Prostate gland (tissue), 2 donors: ENCODE measurements around the gene TNS3. TPM values are rescaled to one million over a fixed set of nuclear protein-coding genes. Genes with fewer than 3 reads are reported as not detected.

Experiments
- DNase-seq: peaks from one replicate; pipeline ENCODE4 v3.0.0-alpha.2; 2019; ENCODE audit warnings: low spot score
- H3K27ac ChIP-seq, 2 donors: fragments of 200-600 bp; sonication (generic); 2 replicates each; pipeline ENCODE4 v1.5.1; 2017 to 2019
- H3K27me3 ChIP-seq: fragments of 200-600 bp; sonication (generic); replicated peaks from 2 replicates; pipeline ENCODE4 v1.5.1; 2019; ENCODE audit not compliant: insufficient read depth
- H3K36me3 ChIP-seq, 2 donors: fragments of 200-600 bp; sonication (generic); 1 replicate in 1 of 2; 2 replicates in 1 of 2; pipeline versions ENCODE4 v1.5.1 to v1.8.1; 2017 to 2019
- H3K4me1 ChIP-seq: fragments of 200-600 bp; sonication (generic); replicated peaks from 2 replicates; pipeline ENCODE4 v1.5.1; 2019
- H3K4me3 ChIP-seq, 2 donors: fragments of 200-600 bp; sonication (generic); 2 replicates each; pipeline ENCODE4 v1.5.1; 2017 to 2019
- H3K9me3 ChIP-seq: fragments of 200-600 bp; sonication (generic); 2 replicates; pipeline ENCODE4 v1.5.1; 2017
- CTCF ChIP-seq, 4 experiments: fragments of 200-600 bp in 2 of 4; fragments of 450-650 bp in 2 of 4; sonication (generic) in 2 of 4; IDR thresholded peaks; 1 replicate in 3 of 4; 2 replicates in 1 of 4; pipeline ENCODE4 v1.5.1; 2016 to 2019; ENCODE audit warnings: antibody characterized with exemption in 4 of 4, mild to moderate bottlenecking in 2 of 4, moderate library complexity in 2 of 4
- POLR2A ChIP-seq: fragments of 450-650 bp; IDR thresholded peaks from one replicate; pipeline ENCODE4 v1.6.1; 2016; ENCODE audit warnings: antibody characterized with exemption, mild to moderate bottlenecking
- POLR2AphosphoS5 ChIP-seq: sonication (generic); formaldehyde crosslinking; IDR thresholded peaks from one replicate; pipeline ENCODE4 v1.6.1; 2017; ENCODE audit warnings: antibody characterized with exemption
- WGBS: methylation state at CpG from one replicate; pipeline ENCODE4 v1.1.5; 2018; 5-methylcytosine and 5-hydroxymethylcytosine counted together
- intact Hi-C: fragments of 100-400 bp; cut with DNase I; formaldehyde crosslinking; loops from one replicate; pipeline ENCODE4 v1.14.2; 2022
- total RNA-seq, 2 donors: library from RNA; depleted of rRNA; stranded (reverse); fragments of >200 nt; gene quantifications; one replicate each; pipeline ENCODE4 v1.1.0, GENCODE V29; 2016

The TNS3 gene
- total RNA-seq, 2 donors from 2014 or later = 19.5 to 95.8 TPM

GRCh38 chr7:47300472-47301104, 281.3 kb downstream of the TNS3 start:
- no peak for TF ChIP-seq POLR2AphosphoS5

GRCh38 chr7:47299496-47299895, 282.4 kb downstream of the TNS3 start:
- H3K9me3 ChIP-seq = no peaks in the 10 kb centered on the region
- intact Hi-C loops = no loop called here
- no peak overlapping the region for H3K27ac ChIP-seq
- no peak for TF ChIP-seq POLR2A
- no peak for TF ChIP-seq POLR2AphosphoS5
- TF ChIP-seq CTCF (IDR thresholded peaks at IDR 0.05) = no peak
- H3K36me3 ChIP-seq = peaks cover 0 to 3% of the 10 kb centered on the region in 2 donors
- WGBS = 89% methylated on average over 8 of the region's 8 CpGs
- DNase-seq = no peak
- H3K4me3 ChIP-seq = no peak overlapping the region
- no peaks in the 10 kb centered on the region for H3K4me1 ChIP-seq
- H3K27me3 ChIP-seq = no peaks in the 10 kb centered on the region

More at GRCh38 chr7:47300472-47301104, 281.3 kb downstream of the TNS3 start:
- peaks cover 0 to 3% of the 10 kb centered on the region in 2 donors for H3K36me3 ChIP-seq
- WGBS = 97% methylated on average over 11 of the region's 11 CpGs
- H3K27ac ChIP-seq = no peak overlapping the region
- no peak overlapping the region for H3K4me3 ChIP-seq
- no peaks in the 10 kb centered on the region for H3K27me3 ChIP-seq
- no peak for DNase-seq
- H3K9me3 ChIP-seq = no peaks in the 10 kb centered on the region
- intact Hi-C loops = no loop called here
- no peaks in the 10 kb centered on the region for H3K4me1 ChIP-seq

GRCh38 chr7:47298636-47299035, 283.3 kb downstream of the TNS3 start:
- Histone ChIP-seq H3K4me1 (no peaks in the 10 kb centered on the region), H3K27me3 (no peaks in the 10 kb centered on the region), H3K9me3 (no peaks in the 10 kb centered on the region), H3K36me3 (peaks cover 0 to 3% of the 10 kb centered on the region in 2 donors), H3K27ac (no peak overlapping the region), H3K4me3 (no peak overlapping the region)
- TF ChIP-seq POLR2A = no peak
- no peak for TF ChIP-seq POLR2AphosphoS5
- no peak for TF ChIP-seq CTCF (IDR thresholded peaks at IDR 0.05)
- WGBS = 85% methylated on average over 12 of the region's 12 CpGs
- intact Hi-C loops = no loop called here
- no peak for DNase-seq

GRCh38 chr7:47297120-47297519, 284.8 kb downstream of the TNS3 start:
- DNase-seq = no peak
- intact Hi-C loops = no loop called here
- WGBS = 92% methylated on average over 8 of the region's 8 CpGs
- no peaks in the 10 kb centered on the region for H3K9me3 ChIP-seq
- no peak overlapping the region for H3K4me3 ChIP-seq
- H3K27ac ChIP-seq = no peak overlapping the region
- H3K4me1 ChIP-seq = no peaks in the 10 kb centered on the region
- H3K36me3 ChIP-seq = peaks cover 0 to 3% of the 10 kb centered on the region in 2 donors
- no peak for TF ChIP-seq POLR2A
- TF ChIP-seq CTCF (IDR thresholded peaks at IDR 0.05) = no peak
- TF ChIP-seq POLR2AphosphoS5 = no peak
- no peaks in the 10 kb centered on the region for H3K27me3 ChIP-seq

- DNase-seq = no peak
- H3K27ac ChIP-seq = no peak overlapping the region
- intact Hi-C loops = no loop called here
- H3K36me3 ChIP-seq = no peaks in the 10 kb centered on the region
- 87% methylated on average over 7 of the region's 7 CpGs for WGBS
- H3K4me3 ChIP-seq = no peak overlapping the region
- no peaks in the 10 kb centered on the region for H3K4me1 ChIP-seq
- no peaks in the 10 kb centered on the region for H3K27me3 ChIP-seq
- TF ChIP-seq CTCF (IDR thresholded peaks at IDR 0.05) (no peak), POLR2A (no peak), POLR2AphosphoS5 (no peak)
- H3K9me3 ChIP-seq = no peaks in the 10 kb centered on the region
These were observed 286.3 kb downstream of the TNS3 start for GRCh38 chr7:47295606-47296005.
